ENCODE measurements around the gene SHROOM3.

DNA sequence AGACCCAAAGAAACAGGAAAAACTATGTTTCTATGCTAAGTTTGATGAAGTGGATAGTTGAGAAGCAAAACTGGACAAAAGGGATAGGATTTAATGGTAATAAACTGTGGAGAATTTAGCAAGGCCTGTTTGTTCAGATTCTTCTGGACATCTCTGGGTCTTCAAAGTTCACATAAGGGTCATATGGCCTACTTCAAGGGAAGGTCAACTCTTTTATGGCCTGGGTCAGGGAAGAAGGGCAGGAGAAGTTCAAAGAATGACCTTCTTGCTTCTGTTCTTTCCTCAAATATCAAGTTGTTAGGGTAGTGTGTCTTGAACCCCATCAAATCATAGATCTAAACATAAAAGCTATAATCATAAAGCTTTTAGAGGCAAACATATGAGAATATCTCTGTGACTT, 360.2 kb downstream of the SHROOM3 start:
- TF ChIP-seq EGR1 (IDR thresholded peaks at IDR 0.05) = no peak
- no peak for TF ChIP-seq EP300 (IDR thresholded peaks at IDR 0.05; ENCODE audit: borderline replicate concordance)
- TF ChIP-seq RAD21 (IDR thresholded peaks at IDR 0.05; ENCODE audit: low read depth) = no peak
- no peak for TF ChIP-seq TAF1 (IDR thresholded peaks at IDR 0.05; ENCODE audit: low read depth)
- no peak for TF ChIP-seq CEBPB (IDR thresholded peaks at IDR 0.05)
- TF ChIP-seq REST (IDR thresholded peaks at IDR 0.05; ENCODE audit: low read depth) = no peak
- TF ChIP-seq, protein P1, sequence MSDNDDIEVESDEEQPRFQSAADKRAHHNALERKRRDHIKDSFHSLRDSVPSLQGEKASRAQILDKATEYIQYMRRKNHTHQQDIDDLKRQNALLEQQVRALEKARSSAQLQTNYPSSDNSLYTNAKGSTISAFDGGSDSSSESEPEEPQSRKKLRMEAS (IDR thresholded peaks at IDR 0.05) = no peak
- TF ChIP-seq TCF12 (IDR thresholded peaks at IDR 0.05; ENCODE audit: low read depth) = no peak
- no peak for TF ChIP-seq YY1 (IDR thresholded peaks at IDR 0.05; ENCODE audit: low read depth)

All from Ishikawa (cell line).